Measurements from ENCODE around the gene MED29.

GRCh38 chr19:39405261-39405957 is 14.2 kb downstream of the MED29 start:
- TF ChIP-seq CTCF (IDR thresholded peaks at IDR 0.05) (no peak), EZH2 (IDR thresholded peaks at IDR 0.05; ENCODE audit: borderline replicate concordance, insufficient read depth, low read depth, low read length, poor library complexity, severe bottlenecking) (no peak)

Measured in B cell (primary cell).